ENCODE data around the gene CYP4X1. TPM values are rescaled to one million over a fixed set of nuclear protein-coding genes. Genes with fewer than 3 reads are reported as not detected.

The CYP4X1 gene
- total and polyA plus RNA-seq, 2 of the 8 experiments (the other 6 are each of a cell fraction or from before 2014, with no cell fraction given), result 1.3 to 3.5 TPM

DNA sequence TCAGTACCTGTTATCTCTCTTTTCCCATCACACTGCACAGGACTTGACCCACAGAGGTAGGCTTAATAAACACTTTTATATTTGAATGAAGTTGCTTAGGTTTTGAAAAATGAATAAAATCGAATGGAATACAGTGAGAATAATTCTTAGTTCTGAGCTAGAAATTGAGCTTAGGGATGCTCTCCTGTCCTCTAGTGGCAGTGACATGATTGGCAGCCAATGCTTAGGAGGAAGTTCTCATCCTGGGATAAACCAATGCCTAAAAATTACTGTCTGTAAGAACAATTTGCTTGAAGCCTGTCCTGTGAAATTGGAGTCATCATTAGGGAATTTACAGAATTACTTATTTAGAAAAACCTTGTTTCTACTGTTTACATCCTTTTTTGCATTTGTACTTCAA is 21.3 kb upstream of the CYP4X1 start:
- Histone ChIP-seq H3K23ac (ENCODE audit: insufficient read length) (no peak overlapping the region), H3K79me1 (ENCODE audit: low read depth, low read length) (no peaks in the 10 kb centered on the region), H2BK5ac (ENCODE audit: low read depth, low read length) (no peak overlapping the region), H2BK15ac (ENCODE audit: low read length) (no peak overlapping the region), H3K23me2 (ENCODE audit: low read depth, low read length) (no peaks in the 10 kb centered on the region), H3K27ac (ENCODE audit: low read depth, low read length) (no peak overlapping the region), H2BK120ac (replicated peaks; ENCODE audit: low read depth, low read length) (no peak overlapping the region), H2AK5ac (ENCODE audit: low read depth, low read length) (no peak overlapping the region), H3K9me3 (ENCODE audit: insufficient read depth in 2 of 2, low read depth in 1 of 2, low read length in 1 of 2) (peaks cover 6 to 9% of the 10 kb centered on the region in 2 experiments; a peak in 3 of 4 replicates), H2AFZ (ENCODE audit: low read length) (no peak overlapping the region), H3K79me2 (ENCODE audit: control insufficient read depth in 1 of 2, insufficient read depth in 2 of 2, low read length in 2 of 2) (no peaks in the 10 kb centered on the region), H3K4me2 (ENCODE audit: insufficient read depth in 1 of 2, low read depth in 2 of 2, low read length in 2 of 2) (no peak overlapping the region), H3K9ac (replicated peaks in 1 of 4; ENCODE audit: extremely low read depth in 1 of 4, low read depth in 3 of 4, low read length in 3 of 4) (no peak overlapping the region), H3K4me3 (ENCODE audit: extremely low read depth in 1 of 4, insufficient read depth in 2 of 4, low read depth in 3 of 4, low read length in 4 of 4) (no peak overlapping the region), H4K91ac (replicated peaks; ENCODE audit: insufficient read length, low read length) (no peak overlapping the region), H3K14ac (ENCODE audit: insufficient read length) (no peak overlapping the region), H2BK12ac (ENCODE audit: low read depth, low read length) (no peak overlapping the region), H3K18ac (ENCODE audit: extremely low read depth, low read length) (no peak overlapping the region), H3K36me3 (ENCODE audit: control insufficient read depth in 2 of 4, insufficient read depth in 4 of 4, low read length in 3 of 4) (peaks cover 0 to 5% (median 0%) of the 10 kb centered on the region in 4 experiments; a peak in 1 of 8 replicates), H3K27me3 (replicated peaks in 1 of 4; ENCODE audit: control insufficient read depth in 3 of 4, extremely low read depth in 1 of 4, insufficient read depth in 3 of 4, low read length in 3 of 4) (no peaks in the 10 kb centered on the region; a peak in 1 of 7 replicates), H2BK20ac (ENCODE audit: low read length) (no peak overlapping the region), H4K20me1 (replicated peaks in 1 of 2; ENCODE audit: control insufficient read depth in 1 of 2, insufficient read depth in 2 of 2, low read length in 2 of 2) (no peaks in the 10 kb centered on the region), H4K5ac (ENCODE audit: insufficient read length, low read depth, low read length) (no peak overlapping the region), H3K4me1 (replicated peaks in 1 of 4; ENCODE audit: control insufficient read depth in 3 of 4, insufficient read depth in 4 of 4, low read length in 3 of 4) (peaks cover 0 to 3% (median 0%) of the 10 kb centered on the region in 4 experiments; a peak in 2 of 7 replicates), H3K56ac (replicated peaks; ENCODE audit: insufficient read length, low read depth, low read length) (no peak overlapping the region), H3K4ac (replicated peaks; ENCODE audit: insufficient read length, low read depth, low read length) (no peak overlapping the region), H4K8ac (ENCODE audit: extremely low read depth, insufficient read depth, low read length) (no peak overlapping the region)
- DNase-seq (ENCODE audit: low read depth in 1 of 2, low spot score in 2 of 2) (no peak), FAIRE-seq (no peak)
- POLR2A ChIA-PET (ENCODE audit: partially characterized antibody), result interaction anchor here (1.0 kb wide), 1 partner anchor 14 kb away, joined by 3 read pairs; no protein-coding TSS in a partner anchor
- CTCF ChIA-PET (ENCODE audit: partially characterized antibody), result interaction anchor here (0.9 to 3.1 kb wide), 16 partner anchors 10 to 277 kb away, joined by 3 to 14 read pairs (median 4); no protein-coding TSS in a partner anchor
- 88% methylated on average over 1 of the region's 1 CpG; no CpG with 5 or more reads in 1 of the 2 experiments for WGBS, 2 experiments (ENCODE audit: extremely low coverage in 1 of 2, insufficient coverage in 1 of 2, insufficient read length in 1 of 2, insufficient replicate concordance in 2 of 2, low coverage in 1 of 2, low lambda C conversion rate in 2 of 2, missing lambda C conversion rate in 1 of 2)
- TF ChIP-seq RAD21 (IDR thresholded peaks at IDR 0.05 in 1 of 2, conservative IDR thresholded peaks at IDR 0.05 in 1 of 2; ENCODE audit: low read depth in 2 of 2, low read length in 2 of 2), result peak; percentile 50 to 58
- TF ChIP-seq ASH2L (IDR thresholded peaks at IDR 0.05; ENCODE audit: low read length), result no peak
- TF ChIP-seq, protein P1, sequence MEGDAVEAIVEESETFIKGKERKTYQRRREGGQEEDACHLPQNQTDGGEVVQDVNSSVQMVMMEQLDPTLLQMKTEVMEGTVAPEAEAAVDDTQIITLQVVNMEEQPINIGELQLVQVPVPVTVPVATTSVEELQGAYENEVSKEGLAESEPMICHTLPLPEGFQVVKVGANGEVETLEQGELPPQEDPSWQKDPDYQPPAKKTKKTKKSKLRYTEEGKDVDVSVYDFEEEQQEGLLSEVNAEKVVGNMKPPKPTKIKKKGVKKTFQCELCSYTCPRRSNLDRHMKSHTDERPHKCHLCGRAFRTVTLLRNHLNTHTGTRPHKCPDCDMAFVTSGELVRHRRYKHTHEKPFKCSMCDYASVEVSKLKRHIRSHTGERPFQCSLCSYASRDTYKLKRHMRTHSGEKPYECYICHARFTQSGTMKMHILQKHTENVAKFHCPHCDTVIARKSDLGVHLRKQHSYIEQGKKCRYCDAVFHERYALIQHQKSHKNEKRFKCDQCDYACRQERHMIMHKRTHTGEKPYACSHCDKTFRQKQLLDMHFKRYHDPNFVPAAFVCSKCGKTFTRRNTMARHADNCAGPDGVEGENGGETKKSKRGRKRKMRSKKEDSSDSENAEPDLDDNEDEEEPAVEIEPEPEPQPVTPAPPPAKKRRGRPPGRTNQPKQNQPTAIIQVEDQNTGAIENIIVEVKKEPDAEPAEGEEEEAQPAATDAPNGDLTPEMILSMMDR (IDR thresholded peaks at IDR 0.05; ENCODE audit: control extremely low read depth in 1 of 3, insufficient read depth in 1 of 3, low read depth in 1 of 3, low read length in 3 of 3), result peak in 2 of 3 experiments; percentile 41 to 64; a peak in 2 of 4 replicates
- TF ChIP-seq POU5F1 (IDR thresholded peaks at IDR 0.05; ENCODE audit: low read depth, low read length), result no peak
